Chondrocyte (in vitro differentiated cells): ENCODE data around the gene AK5. TPM values are rescaled to one million over a fixed set of nuclear protein-coding genes. Genes with fewer than 3 reads are reported as not detected.

Experiments used
- DNase-seq: peaks from one replicate; pipeline ENCODE4 v3.0.0; 2021; ENCODE audit warnings: mixed read lengths, low spot score
- H3K27ac Mint-ChIP-seq: one replicate; pipeline ENCODE4 v1.8.0; 2021; ENCODE audit warnings: mild to moderate bottlenecking, moderate library complexity, mixed read lengths; ENCODE audit not compliant: unreplicated experiment
- H3K27me3 Mint-ChIP-seq: 2 replicates; pipeline ENCODE4 v1.8.0; 2021; ENCODE audit warnings: low read depth, mixed read lengths
- H3K36me3 Mint-ChIP-seq: 2 replicates; pipeline ENCODE4 v1.8.0; 2021; ENCODE audit warnings: low read depth, mixed read lengths
- H3K4me1 Mint-ChIP-seq: 2 replicates; pipeline ENCODE4 v1.8.0; 2021; ENCODE audit warnings: low read depth, mild to moderate bottlenecking, mixed read lengths
- H3K4me3 Mint-ChIP-seq: one replicate; pipeline ENCODE4 v1.8.0; 2021; ENCODE audit warnings: mild to moderate bottlenecking, moderate library complexity, mixed read lengths; ENCODE audit not compliant: unreplicated experiment
- H3K9me3 Mint-ChIP-seq: 2 replicates; pipeline ENCODE4 v1.8.0; 2021; ENCODE audit warnings: low read depth, mixed read lengths
- total RNA-seq: library from RNA; stranded (reverse); gene quantifications from 3 replicates; pipeline ENCODE4 v1.2.1, GENCODE V29; 2021
- TF ChIP-seq, protein P1 (sequence below): fragments of 200-600 bp; sonication (generic); IDR thresholded peaks from 2 replicates; pipeline ENCODE4 v1.5.0; 2021; ENCODE audit warnings: antibody characterized with exemption, mild to moderate bottlenecking, moderate library complexity

Gene AK5
- total RNA-seq, 1 donor from 2014 or later, result 6.2 TPM

DNA sequence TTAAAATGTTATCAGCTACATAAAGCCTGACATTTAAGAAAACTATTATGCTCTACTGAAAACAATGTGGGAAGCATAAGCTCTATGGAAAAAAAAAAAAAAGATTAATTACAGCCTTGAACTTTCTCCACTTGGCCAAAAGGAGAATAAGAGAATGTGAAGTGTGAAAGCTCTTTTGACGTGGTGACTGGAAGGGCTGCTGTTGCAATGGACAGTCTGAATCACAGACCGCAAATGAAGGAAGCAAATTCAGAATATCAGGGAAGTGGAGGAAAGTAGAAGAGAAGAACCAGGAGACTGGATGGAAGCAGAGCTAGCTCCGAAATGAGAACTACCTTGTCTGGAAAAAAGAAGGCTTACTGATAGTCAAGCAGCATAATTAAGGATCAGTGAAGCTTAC lies 106.8 kb downstream of the AK5 start:
- Mint-ChIP-seq H3K27me3 (no peaks in the 10 kb centered on the region), H3K4me3 (no peak overlapping the region), H3K27ac (no peak overlapping the region), H3K9me3 (no peaks in the 10 kb centered on the region), H3K4me1 (peaks cover 4% of the 10 kb centered on the region), H3K36me3 (no peaks in the 10 kb centered on the region)
- TF ChIP-seq, protein P1, sequence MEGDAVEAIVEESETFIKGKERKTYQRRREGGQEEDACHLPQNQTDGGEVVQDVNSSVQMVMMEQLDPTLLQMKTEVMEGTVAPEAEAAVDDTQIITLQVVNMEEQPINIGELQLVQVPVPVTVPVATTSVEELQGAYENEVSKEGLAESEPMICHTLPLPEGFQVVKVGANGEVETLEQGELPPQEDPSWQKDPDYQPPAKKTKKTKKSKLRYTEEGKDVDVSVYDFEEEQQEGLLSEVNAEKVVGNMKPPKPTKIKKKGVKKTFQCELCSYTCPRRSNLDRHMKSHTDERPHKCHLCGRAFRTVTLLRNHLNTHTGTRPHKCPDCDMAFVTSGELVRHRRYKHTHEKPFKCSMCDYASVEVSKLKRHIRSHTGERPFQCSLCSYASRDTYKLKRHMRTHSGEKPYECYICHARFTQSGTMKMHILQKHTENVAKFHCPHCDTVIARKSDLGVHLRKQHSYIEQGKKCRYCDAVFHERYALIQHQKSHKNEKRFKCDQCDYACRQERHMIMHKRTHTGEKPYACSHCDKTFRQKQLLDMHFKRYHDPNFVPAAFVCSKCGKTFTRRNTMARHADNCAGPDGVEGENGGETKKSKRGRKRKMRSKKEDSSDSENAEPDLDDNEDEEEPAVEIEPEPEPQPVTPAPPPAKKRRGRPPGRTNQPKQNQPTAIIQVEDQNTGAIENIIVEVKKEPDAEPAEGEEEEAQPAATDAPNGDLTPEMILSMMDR, result no peak
- no peak for DNase-seq

DNA sequence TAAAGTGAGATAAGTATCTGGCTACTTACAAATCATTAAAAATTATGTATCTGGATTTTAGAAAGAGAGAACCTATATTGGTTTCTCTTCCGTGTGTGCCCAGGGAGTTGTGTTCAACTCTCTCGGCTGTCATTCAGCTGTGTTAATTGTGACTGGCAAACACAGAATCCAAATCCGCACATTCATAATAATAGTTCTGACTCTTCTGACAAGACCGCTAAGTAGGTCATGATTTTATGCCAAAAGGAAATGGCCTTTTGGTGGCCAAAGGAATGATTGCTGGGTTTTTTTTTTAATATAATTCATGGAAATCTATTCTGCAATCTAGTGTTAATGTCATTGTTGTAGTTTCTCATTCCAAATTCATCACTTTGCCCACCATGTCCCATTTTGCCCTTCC lies 110.7 kb downstream of the AK5 start:
- Mint-ChIP-seq H3K27me3 (no peaks in the 10 kb centered on the region), H3K4me3 (no peak overlapping the region), H3K36me3 (no peaks in the 10 kb centered on the region), H3K9me3 (peaks cover 2% of the 10 kb centered on the region), H3K27ac (no peak overlapping the region), H3K4me1 (peaks cover 19% of the 10 kb centered on the region)
- TF ChIP-seq, protein P1, result no peak
- DNase-seq, result no peak

DNA sequence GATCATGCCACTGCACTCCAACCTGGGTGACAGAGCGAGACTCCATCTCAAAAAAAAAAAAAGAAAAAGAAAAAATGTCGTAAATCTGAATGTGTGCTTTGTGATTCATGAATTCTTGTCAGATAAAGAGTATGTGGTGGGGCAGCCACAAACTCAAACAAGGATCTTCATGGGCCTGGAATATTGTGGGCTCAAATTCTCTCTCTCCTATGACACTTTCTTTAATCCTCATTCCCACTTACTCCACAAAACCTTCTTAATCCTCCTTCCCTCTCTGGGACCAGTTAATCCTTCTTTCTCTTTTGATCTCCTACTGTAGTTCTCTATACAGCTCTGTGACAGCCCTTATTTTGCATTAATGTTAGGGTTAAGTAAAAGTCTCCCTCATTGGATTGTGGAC lies 112.3 kb downstream of the AK5 start:
- Mint-ChIP-seq H3K27me3 (no peaks in the 10 kb centered on the region), H3K36me3 (no peaks in the 10 kb centered on the region), H3K9me3 (peaks cover 2% of the 10 kb centered on the region), H3K4me1 (peaks cover 33% of the 10 kb centered on the region), H3K4me3 (no peak overlapping the region), H3K27ac (peak overlapping the region; percentile 52)
- TF ChIP-seq, protein P1, result no peak
- DNase-seq, result no peak

DNA sequence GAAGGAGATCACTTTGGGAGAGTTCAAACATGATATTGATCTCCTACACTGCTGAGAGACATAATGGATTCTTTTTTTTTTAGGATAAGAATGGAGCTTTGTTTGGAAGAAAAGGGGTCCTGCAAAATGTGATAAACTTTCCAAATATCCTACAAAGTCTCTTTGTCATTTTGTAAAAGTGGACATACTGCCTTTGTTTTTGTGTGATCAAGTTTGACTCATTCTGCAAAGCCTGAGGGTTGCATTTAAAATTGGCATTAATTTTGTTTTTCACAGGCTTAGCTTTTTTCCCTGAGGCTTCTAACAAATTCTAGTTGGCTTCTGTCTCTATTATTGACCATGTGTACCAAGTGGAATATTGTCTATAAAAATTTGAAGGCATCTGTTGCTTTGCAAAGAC lies 113.2 kb downstream of the AK5 start:
- Mint-ChIP-seq H3K27ac (no peak overlapping the region), H3K4me3 (no peak overlapping the region), H3K4me1 (peaks cover 42% of the 10 kb centered on the region), H3K36me3 (no peaks in the 10 kb centered on the region), H3K27me3 (no peaks in the 10 kb centered on the region), H3K9me3 (peaks cover 2% of the 10 kb centered on the region)
- TF ChIP-seq, protein P1, result no peak
- no peak for DNase-seq

DNA sequence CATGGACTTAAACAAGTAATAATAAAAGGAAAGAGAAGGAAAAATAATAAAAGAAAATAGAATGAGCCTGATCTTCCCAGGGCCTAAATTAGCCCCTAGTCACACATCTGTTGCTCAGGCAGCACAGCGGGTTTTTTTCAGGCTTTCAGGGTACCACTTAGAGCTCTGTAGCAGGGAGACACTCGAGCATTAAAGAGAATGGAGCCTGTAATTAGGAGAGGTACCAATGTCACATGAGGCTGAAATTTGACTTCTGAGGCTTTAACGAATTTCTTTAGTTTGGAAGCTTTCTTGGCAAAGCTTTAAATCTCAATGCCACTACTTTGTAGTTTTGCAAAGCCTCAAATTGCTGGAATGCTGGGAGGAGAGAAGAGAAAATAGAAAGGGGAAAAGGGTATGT lies 116.3 kb downstream of the AK5 start:
- TF ChIP-seq, protein P1, result no peak
- Mint-ChIP-seq H3K27me3 (no peaks in the 10 kb centered on the region), H3K4me1 (peaks cover 62% of the 10 kb centered on the region), H3K9me3 (peaks cover 2% of the 10 kb centered on the region), H3K27ac (no peak overlapping the region), H3K36me3 (no peaks in the 10 kb centered on the region), H3K4me3 (no peak overlapping the region)
- DNase-seq, result no peak
